Ishikawa (cell line): Measurements from ENCODE around the gene KCNAB2.

ENCODE experiments used
- CEBPB ChIP-seq: IDR thresholded peaks from 2 replicates; pipeline ENCODE4 v1.6.1; 2012
- CREB1 ChIP-seq: IDR thresholded peaks from 2 replicates; pipeline ENCODE4 v1.6.1; 2012; ENCODE audit warnings: low read depth
- EGR1 ChIP-seq: IDR thresholded peaks from 2 replicates; pipeline ENCODE4 v1.6.1; 2012
- EP300 ChIP-seq: IDR thresholded peaks from 2 replicates; pipeline ENCODE4 v1.6.1; 2012; ENCODE audit warnings: borderline replicate concordance
- FOXM1 ChIP-seq: IDR thresholded peaks from 2 replicates; pipeline ENCODE4 v1.6.1; 2012; ENCODE audit warnings: low read depth, borderline replicate concordance
- MAX ChIP-seq: IDR thresholded peaks from 2 replicates; pipeline ENCODE4 v1.6.1; 2012
- NFIC ChIP-seq: IDR thresholded peaks from 2 replicates; pipeline ENCODE4 v1.6.1; 2012
- RAD21 ChIP-seq: IDR thresholded peaks from 2 replicates; pipeline ENCODE4 v1.6.1; 2012; ENCODE audit warnings: low read depth
- REST ChIP-seq: IDR thresholded peaks from 2 replicates; pipeline ENCODE4 v1.6.1; 2012; ENCODE audit warnings: low read depth, mild to moderate bottlenecking
- TAF1 ChIP-seq: IDR thresholded peaks from 2 replicates; pipeline ENCODE4 v1.6.1; 2012; ENCODE audit warnings: low read depth, mild to moderate bottlenecking
- TCF12 ChIP-seq: IDR thresholded peaks from 2 replicates; pipeline ENCODE4 v1.6.1; 2012; ENCODE audit warnings: low read depth
- TEAD4 ChIP-seq: IDR thresholded peaks from 2 replicates; pipeline ENCODE4 v1.6.1; 2012
- USF1 ChIP-seq: IDR thresholded peaks from 2 replicates; pipeline ENCODE4 v1.6.1; 2012
- YY1 ChIP-seq: IDR thresholded peaks from 2 replicates; pipeline ENCODE4 v1.6.1; 2012; ENCODE audit warnings: low read depth
- ZBTB7A ChIP-seq: IDR thresholded peaks from 2 replicates; pipeline ENCODE4 v1.6.1; 2012; ENCODE audit warnings: low read depth

The KCNAB2 gene

GRCh38 chr1:6110326-6110725, 64.6 kb downstream of the KCNAB2 start:
- TF ChIP-seq FOXM1 (no peak), REST (no peak), NFIC (no peak), TCF12 (no peak), TAF1 (no peak), USF1 (no peak), RAD21 (no peak), MAX (no peak), CEBPB (no peak), YY1 (no peak)

GRCh38 chr1:6111571-6111970, 65.9 kb downstream of the KCNAB2 start:
- TF ChIP-seq USF1 = no peak
- no peak for TF ChIP-seq TAF1
- no peak for TF ChIP-seq EGR1
- TF ChIP-seq MAX = no peak
- no peak for TF ChIP-seq ZBTB7A
- TF ChIP-seq FOXM1 = no peak
- no peak for TF ChIP-seq REST
- no peak for TF ChIP-seq TCF12
- no peak for TF ChIP-seq NFIC
- no peak for TF ChIP-seq EP300
- no peak for TF ChIP-seq CREB1
- TF ChIP-seq RAD21 = no peak
- TF ChIP-seq CEBPB = no peak
- TF ChIP-seq TEAD4 = no peak
- TF ChIP-seq YY1 = no peak

- TF ChIP-seq USF1 (no peak), NFIC (no peak)
Observed at GRCh38 chr1:6111991-6112689, 66.5 kb downstream of the KCNAB2 start.

GRCh38 chr1:6112690-6113005, 67.0 kb downstream of the KCNAB2 start:
- no peak for TF ChIP-seq NFIC
- no peak for TF ChIP-seq RAD21
- TF ChIP-seq ZBTB7A = no peak
- TF ChIP-seq FOXM1 = no peak
- TF ChIP-seq USF1 = no peak
- no peak for TF ChIP-seq TAF1
- TF ChIP-seq TEAD4 = no peak
- no peak for TF ChIP-seq EGR1
- no peak for TF ChIP-seq MAX
- no peak for TF ChIP-seq CREB1
- no peak for TF ChIP-seq REST
